CD8-positive, alpha-beta memory T cell (primary cell): Measurements from ENCODE around the gene ATXN1. TPM values are rescaled to one million over a fixed set of nuclear protein-coding genes. Genes with fewer than 3 reads are reported as not detected.

Experiments
- CTCF ChIA-PET: fragments of 350-600 bp; sonication (Branson Sonifier 250); formaldehyde crosslinking; loops from one replicate; lab custom pipeline; 2021; ENCODE audit warnings: antibody characterized with exemption; lab: Charles Lee
- POLR2A ChIA-PET: fragments of 350-600 bp; sonication (Branson Sonifier 250); formaldehyde crosslinking; loops from one replicate; lab custom pipeline; 2021; ENCODE audit warnings: antibody characterized with exemption; lab: Charles Lee
- DNase-seq, 5 donors: peaks; one replicate each; pipeline versions ENCODE4 v3.0.0 to v3.0.0-alpha.2; 2020 to 2022; ENCODE audit warnings: mixed read lengths in 1 of 5
- H3K27ac ChIP-seq: one replicate; pipeline ENCODE4 v1.7.0; 2013; ENCODE audit warnings: low read depth, mild to moderate bottlenecking, low read length, moderate library complexity
- H3K27me3 ChIP-seq: 2 replicates; pipeline ENCODE4 v1.7.0; 2013; ENCODE audit warnings: low read length, mild to moderate bottlenecking; ENCODE audit not compliant: insufficient read depth, poor library complexity, severe bottlenecking
- H3K36me3 ChIP-seq: 2 replicates; pipeline ENCODE4 v1.7.0; 2013; ENCODE audit warnings: mild to moderate bottlenecking, low read length, moderate library complexity; ENCODE audit not compliant: insufficient read depth
- H3K4me1 ChIP-seq: 2 replicates; pipeline ENCODE4 v1.7.0; 2013; ENCODE audit warnings: mild to moderate bottlenecking, low read length, moderate library complexity; ENCODE audit not compliant: insufficient read depth
- H3K4me3 ChIP-seq: 2 replicates; pipeline ENCODE4 v1.7.0; 2013; ENCODE audit warnings: mild to moderate bottlenecking, low read length
- H3K9me3 ChIP-seq: 2 replicates; pipeline ENCODE4 v1.7.0; 2013; ENCODE audit warnings: mild to moderate bottlenecking, low read length
- H3K27ac Mint-ChIP-seq, 8 donors: one replicate each; pipeline ENCODE4 v1.8.0; 2020 to 2021; ENCODE audit warnings: mixed read lengths in 8 of 8, mild to moderate bottlenecking in 6 of 8, inconsistent platforms in 3 of 8, moderate library complexity in 3 of 8
- H3K27me3 Mint-ChIP-seq, 2 donors: one replicate each; pipeline ENCODE4 v1.8.0; 2020 to 2021; ENCODE audit warnings: mixed read lengths in 2 of 2, mild to moderate bottlenecking in 1 of 2, moderate library complexity in 1 of 2
- H3K36me3 Mint-ChIP-seq, 3 donors: one replicate each; pipeline ENCODE4 v1.8.0; 2020 to 2021; ENCODE audit warnings: mixed read lengths in 3 of 3, inconsistent platforms in 1 of 3, mild to moderate bottlenecking in 1 of 3
- H3K4me1 Mint-ChIP-seq, 3 donors: one replicate each; pipeline ENCODE4 v1.8.0; 2020 to 2021; ENCODE audit warnings: mixed read lengths in 3 of 3, inconsistent platforms in 1 of 3, mild to moderate bottlenecking in 1 of 3
- H3K4me3 Mint-ChIP-seq, 7 donors: one replicate each; pipeline ENCODE4 v1.8.0; 2020 to 2021; ENCODE audit warnings: mixed read lengths in 7 of 7, mild to moderate bottlenecking in 6 of 7, moderate library complexity in 4 of 7, inconsistent platforms in 2 of 7
- H3K9me3 Mint-ChIP-seq, 5 donors: one replicate each; pipeline ENCODE4 v1.8.0; 2020 to 2022; ENCODE audit warnings: mixed read lengths in 5 of 5, mild to moderate bottlenecking in 3 of 5, moderate library complexity in 2 of 5, inconsistent platforms in 1 of 5
- polyA plus RNA-seq: library from polyadenylated mRNA; unstranded; fragments of 300-500 nt; fragmentation: Illumina TruSeq; gene quantifications from one replicate; pipeline ENCODE4 v1.2.3, GENCODE V29; 2021
- total RNA-seq, 2 experiments: library from RNA; stranded (reverse); gene quantifications; one replicate each; pipeline ENCODE4 v1.2.3, GENCODE V29; 2021

ATXN1 gene
- total and polyA plus RNA-seq, 3 experiments from 2014 or later = 20.0 to 114 (median 111) TPM

DNA sequence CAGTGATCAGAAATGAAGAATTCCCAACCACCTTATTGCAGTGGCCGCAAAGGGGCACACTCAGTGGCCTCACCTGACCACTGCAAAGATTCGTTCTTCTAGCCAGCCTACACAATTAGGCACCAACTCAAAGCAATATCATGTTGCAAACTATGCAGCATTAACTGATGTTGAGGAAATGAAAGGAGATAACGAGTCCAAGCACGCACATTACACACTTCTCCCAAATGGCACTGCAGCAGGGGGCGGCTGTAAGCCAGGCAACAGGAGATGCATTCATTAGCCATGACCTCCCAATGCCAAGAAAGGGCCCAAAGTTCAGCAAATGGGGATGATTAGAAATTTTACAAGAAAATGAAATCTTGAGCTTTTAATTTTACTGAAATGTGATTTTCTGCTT is 39.3 kb downstream of the ATXN1 start:
- H3K27ac Mint-ChIP-seq = peak overlapping the region in 2 of 8 donors; percentile 14 to 47
- CTCF ChIA-PET = interaction anchor here (1.7 to 2.8 kb wide), 2 partner anchors 9 to 36 kb away, joined by 3 to 6 read pairs; no protein-coding TSS in a partner anchor

DNA sequence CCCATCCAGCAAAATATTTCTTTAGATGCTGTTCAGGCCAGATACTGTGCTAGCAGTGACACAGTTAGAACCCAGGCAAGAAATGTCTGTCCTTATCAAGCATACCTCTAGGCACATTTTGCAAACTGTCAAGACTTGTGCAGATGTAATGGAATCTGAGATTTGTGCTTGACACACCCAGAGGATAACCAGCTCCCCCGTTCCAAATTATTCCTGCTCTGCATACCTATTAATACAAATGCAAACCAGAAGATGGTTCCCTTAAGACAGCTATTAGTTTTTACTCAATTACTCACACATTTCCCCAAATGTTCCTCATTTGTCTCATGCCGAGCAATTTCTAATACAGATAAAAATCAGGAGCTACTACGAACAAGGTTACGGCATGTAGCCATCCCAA is 40.4 kb downstream of the ATXN1 start:
- H3K4me1 Mint-ChIP-seq = peaks cover 32 to 89% (median 75%) of the 10 kb centered on the region in 3 donors
- ChIA-PET CTCF (interaction anchor here (1.0 to 2.8 kb wide), 4 partner anchors 10 to 226 kb away, joined by 3 to 6 read pairs (median 3); no protein-coding TSS in a partner anchor), POLR2A (interaction anchor here (0.6 kb wide), 1 partner anchor 38 kb away, joined by 6 read pairs; no protein-coding TSS in a partner anchor)
- H3K27ac Mint-ChIP-seq = peak overlapping the region in 2 of 8 donors; percentile 6 to 57
- peaks cover 0 to 19% (median 7%) of the 10 kb centered on the region in 3 donors for H3K36me3 Mint-ChIP-seq
- H3K9me3 ChIP-seq = no peaks in the 10 kb centered on the region
- no peak for DNase-seq
- no peaks in the 10 kb centered on the region for H3K9me3 Mint-ChIP-seq
- H3K4me1 ChIP-seq = peaks cover 7% of the 10 kb centered on the region
- no peaks in the 10 kb centered on the region for H3K27me3 ChIP-seq
- no peaks in the 10 kb centered on the region for H3K27me3 Mint-ChIP-seq
- no peak overlapping the region for H3K27ac ChIP-seq
- H3K4me3 Mint-ChIP-seq = no peak overlapping the region
- H3K4me3 ChIP-seq = no peak overlapping the region
- H3K36me3 ChIP-seq = no peaks in the 10 kb centered on the region

More for the DNA sequence above, 39.3 kb downstream of the ATXN1 start:
- Histone ChIP-seq H3K4me3 (no peak overlapping the region), H3K4me1 (peaks cover 7% of the 10 kb centered on the region), H3K27ac (no peak overlapping the region), H3K36me3 (no peaks in the 10 kb centered on the region), H3K9me3 (no peaks in the 10 kb centered on the region), H3K27me3 (no peaks in the 10 kb centered on the region)
- Mint-ChIP-seq H3K36me3 (peaks cover 0 to 17% (median 7%) of the 10 kb centered on the region in 3 donors), H3K4me3 (no peak overlapping the region), H3K9me3 (no peaks in the 10 kb centered on the region), H3K4me1 (peaks cover 34 to 84% (median 76%) of the 10 kb centered on the region in 3 donors), H3K27me3 (no peaks in the 10 kb centered on the region)
- no peak for DNase-seq
- POLR2A ChIA-PET = no interaction called here

DNA sequence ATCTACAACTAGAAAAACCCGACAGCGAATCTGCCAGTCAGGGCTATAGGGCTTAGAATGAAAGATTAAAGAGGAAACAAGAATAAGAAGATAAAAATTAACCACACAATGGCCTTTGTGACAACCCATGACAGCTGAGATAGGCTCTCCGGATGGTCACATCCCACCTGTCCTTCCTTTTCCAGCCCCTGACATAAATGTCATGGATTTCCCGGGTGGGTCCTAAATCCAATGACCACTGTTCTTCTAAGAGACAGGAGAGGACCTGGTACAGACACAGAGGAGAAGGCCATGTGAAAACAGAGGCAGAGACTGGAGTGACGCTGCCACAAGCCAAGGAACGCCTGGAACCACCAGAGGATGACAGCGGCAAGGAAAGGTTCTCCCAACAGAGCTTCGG is 41.8 kb downstream of the ATXN1 start:
- Mint-ChIP-seq H3K27me3 (no peaks in the 10 kb centered on the region), H3K4me1 (peaks cover 29 to 89% (median 70%) of the 10 kb centered on the region in 3 donors), H3K4me3 (no peak overlapping the region), H3K9me3 (no peaks in the 10 kb centered on the region), H3K27ac (peak overlapping the region in 2 of 8 donors; percentile 13 to 20), H3K36me3 (peaks cover 0 to 16% (median 5%) of the 10 kb centered on the region in 3 donors)
- Histone ChIP-seq H3K36me3 (no peaks in the 10 kb centered on the region), H3K4me3 (no peak overlapping the region), H3K27me3 (no peaks in the 10 kb centered on the region), H3K9me3 (no peaks in the 10 kb centered on the region), H3K27ac (no peak overlapping the region), H3K4me1 (peaks cover 7% of the 10 kb centered on the region)
- POLR2A ChIA-PET = no interaction called here
- DNase-seq = no peak
- CTCF ChIA-PET = interaction anchor here (1.1 to 2.8 kb wide), 2 partner anchors 12 to 387 kb away, joined by 3 to 6 read pairs; no protein-coding TSS in a partner anchor

DNA sequence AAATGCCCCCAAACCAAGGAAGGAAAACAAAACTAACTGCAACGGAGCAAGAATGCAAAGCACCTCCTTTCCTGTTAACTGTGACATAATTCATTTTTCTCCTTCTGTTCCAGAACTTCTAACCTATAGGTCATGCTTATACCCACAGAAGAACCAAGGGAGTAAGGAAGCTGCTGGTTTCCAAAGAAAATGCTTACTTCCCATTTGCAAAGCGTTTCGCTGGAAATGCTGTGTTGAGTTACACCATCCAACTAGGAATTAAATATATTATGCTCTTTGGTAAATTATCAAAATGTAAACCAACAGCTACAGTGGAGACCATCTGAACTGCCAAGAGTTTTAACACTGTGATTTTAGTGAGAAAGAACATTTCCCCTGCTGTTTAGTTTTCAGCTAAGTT is 42.9 kb downstream of the ATXN1 start:
- Histone ChIP-seq H3K27ac (no peak overlapping the region), H3K4me3 (no peak overlapping the region), H3K27me3 (no peaks in the 10 kb centered on the region), H3K36me3 (no peaks in the 10 kb centered on the region), H3K9me3 (no peaks in the 10 kb centered on the region), H3K4me1 (peaks cover 3% of the 10 kb centered on the region)
- peak overlapping the region in 3 of 8 donors; percentile 28 to 74 (median 46) for H3K27ac Mint-ChIP-seq
- H3K9me3 Mint-ChIP-seq = no peaks in the 10 kb centered on the region
- no peaks in the 10 kb centered on the region for H3K27me3 Mint-ChIP-seq
- ChIA-PET POLR2A (no interaction called here), CTCF (no interaction called here)
- no peak overlapping the region for H3K4me3 Mint-ChIP-seq
- peaks cover 0 to 16% (median 5%) of the 10 kb centered on the region in 3 donors for H3K36me3 Mint-ChIP-seq
- no peak for DNase-seq
- H3K4me1 Mint-ChIP-seq = peaks cover 30 to 88% (median 71%) of the 10 kb centered on the region in 3 donors

DNA sequence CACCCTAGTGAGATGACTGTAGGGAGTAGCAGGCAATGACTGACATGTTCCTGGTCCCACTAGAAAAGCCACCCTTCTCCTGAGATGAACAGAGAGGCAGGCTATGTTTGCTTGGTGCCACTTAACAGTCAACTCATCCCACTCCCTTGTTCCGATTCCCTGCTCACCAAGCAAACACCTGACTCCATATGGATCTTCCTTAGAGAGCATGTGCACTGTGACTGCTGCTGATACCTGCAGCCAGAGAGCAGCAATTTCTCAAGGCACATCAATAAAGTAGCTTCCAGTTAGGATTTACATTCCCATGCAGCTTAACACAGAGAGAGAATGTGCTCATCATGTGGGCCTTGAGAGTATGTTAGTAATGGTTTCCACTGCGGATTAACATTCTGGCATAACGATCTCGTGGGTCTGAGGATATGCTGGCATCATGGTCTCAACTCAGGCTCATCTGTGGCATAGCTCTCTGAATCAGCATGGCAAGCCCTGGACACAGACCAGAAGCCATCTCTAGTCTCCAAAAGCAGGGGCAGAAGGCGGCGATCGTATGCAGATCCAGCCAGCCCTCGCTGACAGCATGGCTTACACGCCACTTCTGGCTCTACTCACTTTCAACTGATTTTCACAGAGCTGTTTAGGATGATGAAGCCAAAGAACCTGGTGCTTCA is 43.9 kb downstream of the ATXN1 start:
- H3K36me3 ChIP-seq = no peaks in the 10 kb centered on the region
- H3K9me3 Mint-ChIP-seq = no peaks in the 10 kb centered on the region
- no peak overlapping the region for H3K27ac ChIP-seq
- no peaks in the 10 kb centered on the region for H3K27me3 Mint-ChIP-seq
- no peaks in the 10 kb centered on the region for H3K27me3 ChIP-seq
- peak overlapping the region; percentile 9 to 91 (median 45) for H3K27ac Mint-ChIP-seq
- ChIA-PET POLR2A (no interaction called here), CTCF (no interaction called here)
- H3K4me3 Mint-ChIP-seq = peak overlapping the region in 1 of 7 donors; percentile 15
- peaks cover 0 to 16% (median 5%) of the 10 kb centered on the region in 3 donors for H3K36me3 Mint-ChIP-seq
- no peak for DNase-seq
- peaks cover 40 to 89% (median 73%) of the 10 kb centered on the region in 3 donors for H3K4me1 Mint-ChIP-seq
- peaks cover 13% of the 10 kb centered on the region for H3K4me1 ChIP-seq
- no peaks in the 10 kb centered on the region for H3K9me3 ChIP-seq
- no peak overlapping the region for H3K4me3 ChIP-seq

DNA sequence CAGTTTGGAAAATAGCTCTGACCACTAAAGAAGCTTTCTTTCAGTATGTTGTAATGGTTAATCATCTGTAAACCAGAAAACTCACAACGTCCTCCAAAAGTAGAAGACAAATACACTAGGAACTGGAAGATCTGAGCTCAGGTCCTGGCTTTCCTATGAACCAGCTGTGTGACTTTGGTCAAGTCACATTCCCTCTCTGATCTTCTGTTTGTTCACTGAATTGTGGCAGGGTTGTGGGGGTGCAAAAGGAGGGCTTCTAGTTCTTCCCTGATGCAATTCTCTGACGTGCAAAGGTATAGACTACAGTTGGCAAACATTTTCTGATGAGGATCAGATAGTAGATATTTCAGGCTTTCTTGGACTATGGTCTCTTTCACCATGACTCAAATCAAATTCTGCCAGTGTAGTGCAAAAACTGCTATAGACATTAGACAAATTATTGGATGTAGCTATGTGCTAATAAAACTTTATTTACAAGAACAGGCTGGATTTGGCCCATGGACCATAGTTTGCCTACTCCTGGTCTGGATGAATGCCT is 44.9 kb downstream of the ATXN1 start:
- Histone ChIP-seq H3K9me3 (no peaks in the 10 kb centered on the region), H3K27ac (no peak overlapping the region), H3K27me3 (no peaks in the 10 kb centered on the region), H3K4me1 (peaks cover 14% of the 10 kb centered on the region), H3K4me3 (no peak overlapping the region), H3K36me3 (no peaks in the 10 kb centered on the region)
- peaks cover 0 to 10% (median 3%) of the 10 kb centered on the region in 3 donors for H3K36me3 Mint-ChIP-seq
- H3K27me3 Mint-ChIP-seq = no peaks in the 10 kb centered on the region
- H3K4me3 Mint-ChIP-seq = no peak overlapping the region
- DNase-seq = no peak
- ChIA-PET POLR2A (interaction anchor here (0.5 to 1.1 kb wide), 2 partner anchors 233 to 236 kb away, joined by 3 to 8 read pairs; no protein-coding TSS in a partner anchor), CTCF (interaction anchor here (0.9 to 2.9 kb wide), 4 partner anchors 14 to 46 kb away, joined by 3 to 17 read pairs (median 4); partner anchors contain the start of gene ATXN1)
- H3K27ac Mint-ChIP-seq = peak overlapping the region in 4 of 8 donors; percentile 7 to 77 (median 10)
- H3K9me3 Mint-ChIP-seq = no peaks in the 10 kb centered on the region
- peaks cover 48 to 93% (median 81%) of the 10 kb centered on the region in 3 donors for H3K4me1 Mint-ChIP-seq

DNA sequence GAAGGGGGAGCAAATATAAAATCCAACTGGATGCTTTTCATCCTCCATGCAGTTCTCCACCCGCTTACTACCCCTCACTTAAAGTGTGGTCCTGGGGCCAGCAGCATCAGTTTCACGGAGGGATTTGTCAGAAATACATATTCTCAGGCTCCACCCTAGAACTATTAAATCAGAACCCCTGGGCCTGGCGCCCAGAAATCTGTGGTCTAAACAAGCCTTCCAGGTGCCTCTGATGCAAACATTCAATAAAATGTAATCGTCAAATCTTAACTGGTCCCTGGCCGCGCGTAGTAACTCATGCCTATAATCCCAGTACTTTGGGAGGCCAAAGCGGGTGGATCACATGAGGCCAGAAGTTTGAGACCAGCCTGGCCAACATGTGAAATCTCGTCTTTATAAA is 47.7 kb downstream of the ATXN1 start:
- Mint-ChIP-seq H3K36me3 (peaks cover 0 to 7% (median 1%) of the 10 kb centered on the region in 3 donors), H3K27ac (peak overlapping the region; percentile 89 to 96 (median 94)), H3K9me3 (no peaks in the 10 kb centered on the region), H3K4me3 (peak overlapping the region in 3 of 7 donors; percentile 30 to 81 (median 73)), H3K4me1 (peaks cover 46 to 84% (median 78%) of the 10 kb centered on the region in 3 donors), H3K27me3 (no peaks in the 10 kb centered on the region)
- Histone ChIP-seq H3K27ac (no peak overlapping the region), H3K9me3 (no peaks in the 10 kb centered on the region), H3K4me3 (no peak overlapping the region), H3K4me1 (peaks cover 17% of the 10 kb centered on the region), H3K36me3 (no peaks in the 10 kb centered on the region), H3K27me3 (no peaks in the 10 kb centered on the region)
- POLR2A ChIA-PET = interaction anchor here (0.7 to 2.6 kb wide), 3 partner anchors 15 to 50 kb away, joined by 3 to 14 read pairs (median 4); partner anchors contain the start of gene ATXN1
- CTCF ChIA-PET = interaction anchor here (1.0 to 2.9 kb wide), 9 partner anchors 12 to 62 kb away, joined by 3 to 17 read pairs (median 5); partner anchors contain the start of gene ATXN1
- no peak for DNase-seq
